GM19452 (cell line): Measurements from ENCODE around the gene RAP1A.
"Not testable (repeated sequence)": the region's sequence is repeated elsewhere in the genome, so short reads cannot be mapped to it uniquely, and the experiment has no call there.

Experiments
- ATAC-seq: cut with Tn5 transposase; IDR thresholded peaks from one replicate; pipeline ENCODE4 v1.9.1; 2021; ENCODE audit not compliant: unreplicated experiment

RAP1A gene

DNA sequence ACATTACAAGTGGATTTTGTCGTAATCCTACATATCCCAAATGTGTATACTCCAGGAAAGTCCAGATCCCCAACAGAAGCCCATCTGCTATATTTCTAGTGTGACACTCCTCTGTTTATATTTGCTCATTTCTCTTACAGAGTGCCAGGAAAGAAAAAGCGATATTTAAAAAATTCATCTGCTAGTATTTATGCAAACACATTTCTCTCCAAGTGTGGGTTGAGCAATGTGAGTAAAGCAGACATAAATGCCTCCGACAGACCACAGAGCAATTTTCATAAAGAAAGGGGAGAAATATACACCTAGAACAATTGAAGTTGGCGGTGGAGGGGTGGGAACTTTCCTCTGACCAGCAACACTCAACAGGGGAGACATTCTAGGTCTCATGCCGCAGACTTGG, 22.2 kb upstream of the RAP1A start:
- ATAC-seq: no peak

DNA sequence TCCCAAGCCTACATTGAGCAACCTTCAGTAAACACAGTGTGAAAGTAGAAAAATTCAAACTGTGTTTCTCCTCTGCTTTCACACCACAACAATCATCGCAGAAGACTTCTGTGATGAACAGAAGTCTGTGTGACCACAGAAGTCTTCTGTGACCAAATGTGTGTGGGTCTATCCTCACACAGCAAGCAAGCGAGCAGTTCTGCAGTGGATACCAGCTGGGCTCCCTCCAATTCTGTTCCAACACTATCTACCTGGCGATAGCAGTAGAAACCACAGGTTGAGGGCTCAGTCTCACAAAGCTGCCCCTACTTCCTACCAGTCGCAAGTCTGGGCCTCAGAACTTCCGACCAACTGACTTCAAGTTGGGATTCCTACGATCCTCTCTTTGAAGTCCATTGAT, 21.0 kb upstream of the RAP1A start:
- no peak for ATAC-seq

DNA sequence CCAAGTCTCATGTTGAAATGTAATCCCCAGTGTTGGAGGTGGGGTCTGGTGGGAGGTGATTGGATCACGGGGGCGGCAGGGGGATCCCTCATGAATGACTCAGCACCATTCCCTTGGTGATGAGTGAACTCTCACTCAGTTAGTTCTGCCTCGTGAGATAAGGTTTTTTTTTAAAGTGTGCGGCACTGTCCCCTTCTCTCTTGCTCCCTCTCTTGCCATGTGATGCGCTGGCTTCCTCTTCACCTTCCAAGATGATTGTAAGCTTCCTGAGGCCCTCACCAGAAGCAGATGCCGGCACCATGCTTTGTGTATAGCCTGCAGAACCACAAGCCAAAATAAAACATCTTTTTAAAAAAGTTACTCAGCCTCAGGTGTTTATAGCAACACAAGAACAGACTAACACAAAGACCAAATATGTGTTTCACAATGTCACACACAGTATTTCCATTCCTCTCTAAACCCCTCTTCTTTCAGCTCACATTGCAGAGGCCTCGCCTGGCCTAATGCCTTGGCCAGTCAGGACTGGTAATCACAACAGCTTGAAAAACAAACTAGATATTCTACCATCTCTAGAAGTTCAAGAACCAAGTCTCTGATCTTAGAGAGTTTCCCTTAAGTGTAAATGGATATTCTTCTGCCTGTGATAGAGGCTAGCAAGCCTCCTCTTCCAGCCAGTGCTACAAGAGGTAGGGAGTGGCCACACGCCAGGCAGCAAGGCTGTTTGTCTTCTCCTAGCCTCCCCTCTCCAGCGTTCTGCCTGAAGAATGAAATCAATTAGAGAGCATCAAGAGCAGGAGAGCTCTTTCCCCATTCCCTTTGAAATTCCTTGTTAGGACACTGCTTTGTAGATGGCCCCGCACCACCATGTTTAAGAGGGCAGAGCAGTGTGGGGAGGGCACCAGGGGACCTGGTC, 19.6 kb upstream of the RAP1A start:
- ATAC-seq: peak; percentile 5

DNA sequence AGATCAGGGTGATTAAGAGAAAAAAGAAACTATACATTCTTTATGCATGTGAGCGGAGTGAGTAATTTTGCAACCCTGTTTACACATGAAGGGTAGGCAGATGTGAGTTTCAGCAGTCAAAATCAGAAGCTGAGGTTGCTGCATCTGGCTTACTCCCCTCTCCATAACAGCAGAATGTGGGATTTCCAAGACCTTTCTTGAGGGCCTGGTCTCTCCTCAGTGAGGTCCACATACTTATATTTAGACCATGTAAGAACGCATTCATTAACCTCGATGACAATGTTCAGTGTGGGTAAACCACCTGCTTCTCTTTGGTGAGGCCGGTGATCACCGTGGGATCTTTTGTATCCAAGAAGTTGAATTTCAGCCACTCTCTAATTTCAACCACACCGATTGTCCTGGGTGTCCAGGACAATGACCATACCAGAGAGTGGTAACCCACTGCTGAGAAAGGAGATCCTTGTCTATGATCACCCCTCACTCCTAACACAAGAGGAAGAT, 18.7 kb upstream of the RAP1A start:
- ATAC-seq: peak; percentile 57

DNA sequence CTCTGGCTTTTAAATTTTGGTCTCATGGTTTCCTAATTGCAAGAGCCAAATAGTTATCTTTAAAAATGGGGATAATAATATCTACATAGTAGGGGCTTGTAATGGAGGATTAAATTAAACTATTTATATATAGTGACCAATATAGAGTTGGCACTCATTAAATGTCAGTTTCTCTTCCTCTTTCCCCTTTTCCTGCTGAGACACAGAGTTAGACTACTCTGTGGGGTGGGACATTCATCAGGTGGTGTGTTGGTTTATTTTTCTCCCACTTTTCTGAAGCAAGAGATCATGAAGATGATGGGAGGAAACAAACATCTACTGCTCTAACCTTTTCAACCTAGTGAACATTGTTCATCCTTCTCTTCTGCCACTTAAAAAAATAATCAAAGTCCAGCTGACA, 17.3 kb upstream of the RAP1A start:
- no peak for ATAC-seq

DNA sequence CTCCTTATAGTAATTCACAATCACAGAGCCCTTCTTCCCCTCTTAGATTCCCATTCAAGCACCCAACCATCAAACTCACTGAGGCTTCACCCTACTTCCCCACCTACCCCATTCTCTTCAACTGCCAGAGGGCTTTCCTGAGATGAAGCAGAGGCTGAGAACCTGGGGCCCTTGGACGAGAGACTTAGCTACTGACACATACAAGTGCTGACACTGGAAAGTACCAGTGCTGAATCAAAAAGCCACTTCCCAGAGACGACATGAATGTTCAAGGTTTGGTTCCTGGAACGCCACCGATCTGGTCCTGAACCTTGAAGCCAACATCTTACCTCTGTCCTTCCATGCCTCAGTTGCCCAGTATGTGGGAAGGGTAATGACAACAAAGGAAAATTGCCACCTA, 16.6 kb upstream of the RAP1A start:
- ATAC-seq: no peak

DNA sequence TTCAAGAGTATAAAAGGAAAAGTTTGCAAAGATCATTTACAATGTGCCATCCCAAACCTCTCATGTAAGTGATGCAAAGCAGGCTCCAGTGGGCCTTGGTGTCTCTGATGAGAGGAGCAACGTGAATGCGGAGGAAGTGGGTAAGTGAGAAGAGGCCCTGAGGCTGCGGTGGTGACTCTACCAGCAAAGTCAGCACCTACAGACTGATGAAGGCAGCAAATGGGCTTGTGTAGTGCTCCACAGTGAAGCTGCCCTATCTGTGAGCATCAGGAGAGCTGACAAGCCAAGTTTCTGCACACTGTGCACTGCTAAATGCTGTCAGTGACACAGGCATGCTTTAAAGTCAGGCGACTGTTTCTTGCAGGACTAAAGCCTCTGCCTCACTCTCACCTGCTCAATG, 15.6 kb upstream of the RAP1A start:
- ATAC-seq: no peak

DNA sequence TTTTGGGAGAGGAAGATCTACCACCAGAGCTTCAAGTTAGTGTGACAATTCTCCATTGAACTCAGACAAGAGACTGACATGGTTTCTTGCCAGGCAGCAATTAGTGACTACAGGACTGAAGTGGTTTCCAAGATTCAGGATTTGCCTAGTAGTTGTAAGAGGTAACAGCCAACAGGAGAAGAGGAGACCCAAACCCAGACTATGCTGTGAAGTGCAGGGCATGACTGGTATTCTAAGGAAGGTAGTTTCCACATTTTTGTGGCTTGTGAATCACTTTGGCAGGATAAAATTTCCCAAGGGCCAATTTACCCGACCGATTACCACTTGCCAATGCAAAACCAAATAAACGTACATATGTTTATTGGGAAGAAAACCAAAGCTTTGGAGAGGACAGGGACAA, 14.7 kb upstream of the RAP1A start:
- no peak for ATAC-seq

DNA sequence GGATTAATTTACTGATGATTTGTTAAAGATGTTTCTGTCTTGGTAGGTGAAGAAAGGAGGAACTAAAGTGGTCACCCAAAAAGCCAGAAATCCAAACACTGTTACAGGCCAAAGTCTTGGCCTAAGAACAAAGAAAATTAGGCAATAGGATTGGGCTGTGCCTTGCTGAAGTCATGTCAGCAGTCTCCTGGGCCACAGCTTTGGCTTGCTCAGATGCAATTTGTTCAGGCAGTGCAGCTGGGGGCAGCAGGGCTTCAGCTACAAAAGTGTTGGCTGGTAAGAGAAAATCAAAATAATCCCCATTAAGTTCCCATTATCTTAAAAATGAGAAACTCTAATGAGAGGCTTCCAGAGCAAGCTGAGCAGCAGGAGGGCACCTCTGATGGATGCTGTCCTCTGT, 14.0 kb upstream of the RAP1A start:
- no peak for ATAC-seq

DNA sequence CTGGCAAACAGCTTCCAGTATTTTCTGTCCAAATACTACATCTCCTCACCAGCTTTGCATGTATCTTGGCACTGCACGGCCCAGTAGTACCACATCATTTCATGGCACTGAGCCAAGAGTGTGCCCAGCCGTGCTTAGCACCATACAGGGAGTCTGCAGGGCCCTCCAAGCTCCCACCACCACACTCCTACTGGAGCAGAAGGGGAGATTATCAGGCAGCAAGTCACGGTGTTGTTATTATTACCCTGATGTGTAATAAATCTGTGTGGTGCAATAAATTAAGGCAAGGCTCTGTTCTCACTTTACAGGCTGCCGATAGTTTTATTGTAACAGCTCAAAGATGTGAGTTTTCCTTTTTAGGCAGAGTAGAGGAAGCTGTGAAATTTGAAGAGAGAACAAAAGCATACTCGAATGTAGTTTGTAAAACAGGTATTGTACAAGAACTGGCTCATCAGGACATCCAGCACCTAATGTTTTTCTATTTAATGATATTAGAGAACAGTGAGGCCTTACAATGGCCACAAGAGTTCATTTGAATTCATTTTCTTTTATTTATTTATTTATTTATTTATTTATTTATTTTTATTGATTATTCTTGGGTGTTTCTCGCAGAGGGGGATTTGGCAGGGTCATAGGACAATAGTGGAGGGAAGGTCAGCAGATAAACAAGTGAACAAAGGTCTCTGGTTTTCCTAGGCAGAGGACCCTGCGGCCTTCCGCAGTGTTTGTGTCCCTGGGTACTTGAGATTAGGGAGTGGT, 13.0 kb upstream of the RAP1A start:
- not testable (repeated sequence) for ATAC-seq

DNA sequence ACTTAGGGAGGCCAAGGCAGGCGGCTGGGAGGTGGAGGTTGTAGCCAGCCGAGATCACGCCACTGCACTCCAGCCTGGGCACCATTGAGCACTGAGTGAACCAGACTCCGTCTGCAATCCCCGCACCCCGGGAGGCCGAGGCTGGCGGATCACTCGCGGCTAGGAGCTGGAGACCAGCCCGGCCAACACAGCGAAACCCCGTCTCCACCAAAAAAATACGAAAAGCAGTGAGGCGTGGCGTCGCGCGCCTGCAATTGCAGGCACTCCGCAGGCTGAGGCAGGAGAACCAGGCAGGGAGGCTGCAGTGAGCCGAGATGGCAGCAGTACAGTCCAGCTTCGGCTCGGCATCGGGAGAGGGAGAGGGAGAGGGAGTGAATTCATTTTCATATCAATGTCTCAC, 11.1 kb upstream of the RAP1A start:
- not testable (repeated sequence) for ATAC-seq

DNA sequence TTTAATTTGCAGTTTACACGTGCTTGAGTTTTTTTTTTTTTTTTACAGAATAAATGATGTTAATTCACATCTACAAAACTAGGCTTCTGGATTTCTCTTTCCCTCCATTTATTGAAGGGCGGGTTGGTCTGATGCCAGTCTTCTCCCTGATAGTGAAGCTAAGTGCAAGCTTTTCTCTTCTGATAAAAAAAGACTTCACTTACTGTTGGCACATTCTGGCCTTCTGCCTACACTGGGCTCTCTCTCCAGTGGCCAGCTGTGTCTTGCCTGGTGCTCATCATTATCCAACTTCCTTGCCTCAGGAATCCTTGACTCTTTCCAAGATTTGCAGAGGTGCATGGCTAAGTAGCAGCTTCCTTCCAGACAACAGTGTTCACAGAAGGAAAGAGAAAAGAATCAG, 7.6 kb upstream of the RAP1A start:
- no peak for ATAC-seq

DNA sequence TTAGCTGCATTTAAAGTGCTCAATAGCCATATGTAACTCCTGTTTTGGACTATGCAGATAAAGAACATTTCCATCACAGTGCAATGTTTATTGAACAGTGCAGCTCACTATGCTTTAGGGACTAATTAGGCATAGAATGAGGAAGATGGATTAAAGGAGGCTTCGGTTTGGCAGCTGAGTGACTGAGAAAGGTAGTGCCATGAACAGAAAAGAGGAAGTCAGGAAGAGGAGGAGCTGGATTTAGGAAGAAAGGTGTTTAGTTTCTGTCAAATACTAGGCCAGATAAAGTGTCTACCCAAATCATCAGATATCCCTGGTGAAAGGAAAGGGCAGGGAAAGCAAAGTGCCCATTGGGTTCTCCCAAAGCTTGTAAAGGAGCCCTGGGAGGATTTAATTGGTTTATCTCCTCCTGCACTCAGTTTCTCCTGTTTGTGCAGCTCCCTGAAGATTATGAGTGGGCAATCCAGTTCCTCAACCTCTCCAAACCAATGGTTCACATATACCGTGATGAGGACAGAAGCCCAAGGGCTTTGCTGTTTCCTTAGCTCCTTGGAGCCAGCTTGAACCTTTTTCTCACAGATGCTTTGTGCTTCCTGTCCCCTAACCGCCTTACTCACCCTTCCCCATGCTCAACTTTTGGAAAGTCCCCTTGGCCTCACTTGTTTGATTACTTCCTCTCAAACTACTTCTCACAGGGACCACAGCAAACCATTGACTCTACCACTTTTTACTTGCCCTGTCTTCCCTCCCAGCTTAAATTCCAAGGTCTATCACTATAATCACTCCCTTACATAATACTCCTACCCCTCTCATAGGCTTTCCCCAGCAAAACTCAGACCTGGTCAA, 3.5 kb upstream of the RAP1A start:
- ATAC-seq: peak; percentile 45

DNA sequence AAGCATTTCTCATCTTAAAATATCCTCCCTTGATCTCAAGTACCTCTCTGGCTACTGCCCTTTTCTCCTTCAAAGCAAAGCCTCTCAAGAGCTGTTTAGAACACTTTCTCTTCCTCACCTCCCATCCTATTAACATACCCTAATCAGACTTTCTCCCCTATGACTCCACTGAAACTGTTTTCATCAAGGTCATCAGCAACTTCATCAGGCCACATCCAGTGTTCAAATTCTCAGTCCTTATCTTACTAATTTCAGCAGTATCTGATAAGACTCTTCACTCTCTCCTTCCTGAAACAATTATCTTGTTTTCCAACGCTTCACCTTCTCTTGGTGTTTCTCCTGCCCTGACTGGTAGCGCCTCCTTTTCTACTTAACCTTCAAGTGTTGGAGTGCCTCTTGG, 1.5 kb upstream of the RAP1A start:
- no peak for ATAC-seq

DNA sequence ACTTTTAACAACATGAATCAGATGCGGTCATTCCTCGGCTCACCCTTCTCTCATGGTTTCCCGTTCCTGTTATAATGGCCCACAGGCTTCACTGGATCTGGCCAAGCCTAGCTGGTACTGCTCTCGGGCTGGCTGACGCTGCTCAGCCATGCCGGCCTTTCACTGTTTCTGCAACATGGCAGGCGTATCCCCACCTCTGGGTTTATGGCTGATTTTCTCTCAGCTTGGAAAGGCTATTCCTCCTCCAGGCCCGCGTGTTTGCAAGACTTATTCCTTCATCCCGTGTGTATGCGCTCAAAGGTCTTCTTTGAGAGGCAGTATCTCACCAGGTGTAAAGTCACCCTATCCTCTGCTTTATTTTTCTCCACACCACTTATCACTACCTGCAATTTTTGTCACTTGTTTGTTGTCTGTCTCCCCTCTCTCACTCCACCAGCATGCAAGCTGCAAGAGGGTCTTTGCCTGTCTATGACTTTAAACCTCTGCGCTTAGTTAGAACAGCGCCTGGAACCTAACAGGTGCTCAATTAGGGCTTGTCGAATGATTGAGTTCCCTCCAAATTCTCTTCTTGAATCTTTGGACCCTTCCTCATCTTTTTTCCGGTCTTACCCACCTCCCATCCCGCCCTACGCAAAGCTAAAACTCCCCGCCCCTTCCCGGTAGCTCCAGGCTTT, 491 bp upstream of the RAP1A start:
- ATAC-seq: peak; percentile 6

DNA sequence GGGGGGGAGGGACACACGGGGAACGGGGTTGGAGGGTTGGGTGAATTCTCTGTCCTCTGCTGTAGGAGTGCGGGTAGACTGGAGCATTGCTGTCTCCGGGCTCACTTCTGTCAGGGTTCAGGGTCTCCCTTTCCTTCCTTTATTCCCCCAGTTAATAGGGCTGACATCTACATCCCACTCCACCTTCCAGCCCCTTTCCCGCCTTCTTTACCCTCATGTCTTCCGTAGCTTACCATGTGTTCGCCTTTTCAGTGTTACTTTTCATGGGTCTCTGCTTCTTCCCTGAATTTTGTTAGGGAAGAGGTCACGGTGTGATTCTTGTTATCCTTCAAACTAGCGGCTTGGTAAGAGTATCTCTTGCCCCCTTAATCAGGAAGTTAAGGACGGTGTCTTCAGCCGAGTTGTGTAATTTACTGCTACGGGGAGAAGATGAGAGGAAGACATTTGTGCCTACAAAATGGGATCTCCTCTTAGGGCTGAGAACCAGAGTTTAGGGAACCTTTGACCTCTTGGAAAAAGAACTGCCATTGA, 917 bp downstream of the RAP1A start:
- no peak for ATAC-seq

DNA sequence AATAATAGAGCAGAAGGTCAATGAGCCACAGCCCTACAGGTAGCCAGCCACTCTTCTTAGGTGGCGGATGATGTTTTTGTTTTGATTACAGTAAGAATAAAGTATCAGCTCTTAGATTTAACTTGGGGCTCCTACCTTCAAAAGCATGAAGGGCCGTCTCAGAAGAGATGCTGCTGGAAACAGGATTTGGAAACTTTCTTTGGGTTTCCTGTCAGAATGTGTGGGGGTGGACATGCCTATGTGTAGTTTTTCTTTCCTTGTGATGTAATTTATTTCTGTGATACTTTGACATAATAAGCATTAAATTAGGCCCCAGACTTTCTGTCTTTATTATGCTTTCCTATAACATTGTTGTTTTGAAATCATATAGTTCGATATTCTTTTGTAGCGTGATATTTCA, 1.5 kb downstream of the RAP1A start:
- no peak for ATAC-seq

DNA sequence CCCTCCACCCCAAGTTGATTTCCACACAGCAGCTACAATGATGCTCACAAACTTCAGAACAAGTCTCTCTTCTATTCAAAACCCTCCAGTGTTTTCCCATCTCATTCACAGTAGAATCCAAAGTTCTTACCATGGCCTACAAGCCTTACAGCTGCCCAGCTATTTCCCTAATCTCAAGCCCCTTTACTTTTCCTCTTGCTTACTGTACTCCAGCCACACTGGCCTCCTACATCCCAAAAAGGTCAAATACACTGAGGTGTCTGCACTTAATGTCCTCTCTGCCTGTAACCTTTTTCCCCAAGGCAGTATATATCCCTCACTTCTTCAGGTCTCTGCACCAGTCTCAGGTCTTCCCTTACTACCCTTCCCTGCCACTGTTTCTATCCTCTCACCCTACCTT, 2.6 kb downstream of the RAP1A start:
- ATAC-seq: no peak

DNA sequence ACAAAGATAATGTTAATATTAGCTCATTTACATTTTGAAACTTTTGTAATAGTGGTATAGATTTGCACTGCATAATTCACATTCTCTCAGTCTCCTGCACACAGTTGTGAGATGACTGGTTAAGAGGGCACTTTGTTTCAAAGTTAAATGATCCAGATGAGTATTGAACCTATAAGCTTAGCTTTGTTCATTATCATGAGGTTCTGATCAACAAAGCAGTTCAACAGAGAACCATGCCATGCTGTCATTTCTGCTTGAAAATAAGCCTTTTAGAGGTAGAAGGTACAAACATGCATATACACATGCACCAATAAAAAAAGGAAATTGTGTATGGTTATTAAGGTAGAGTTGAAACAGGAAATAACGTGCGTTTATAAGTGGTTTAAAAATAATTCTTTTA, 4.8 kb downstream of the RAP1A start:
- ATAC-seq: no peak

DNA sequence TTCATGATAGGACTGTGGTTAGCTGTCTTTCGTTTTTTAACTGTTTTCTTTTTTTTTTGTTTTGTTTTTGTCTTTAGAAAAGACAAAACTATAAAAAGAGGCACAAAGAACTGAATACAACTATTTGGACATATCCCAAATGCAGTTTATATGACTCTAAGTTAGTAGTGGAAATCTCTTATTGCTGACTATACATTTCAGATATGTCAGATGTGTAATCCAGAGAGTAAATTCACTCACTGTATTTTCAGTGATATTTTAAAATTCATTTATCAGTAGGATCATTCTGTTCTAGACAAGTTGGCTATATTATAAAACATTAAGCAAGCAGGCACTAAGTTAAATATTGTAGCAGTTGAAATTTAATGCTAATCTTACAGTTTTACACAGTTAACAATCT, 5.7 kb downstream of the RAP1A start:
- no peak for ATAC-seq
